Transverse colon (tissue), 4 donors: ENCODE results near the gene DNAJB1. TPM values are rescaled to one million over a fixed set of nuclear protein-coding genes. Genes with fewer than 3 reads are reported as not detected.
"Not testable (repeated sequence)": the region's sequence is repeated elsewhere in the genome, so short reads cannot be mapped to it uniquely, and the experiment has no call there.

Experiments
- DNase-seq: peaks from one replicate; pipeline ENCODE4 v3.0.0-alpha.2; 2019
- H3K27ac ChIP-seq, 4 donors: fragments of 200-600 bp; sonication (generic); 2 replicates each; pipeline ENCODE4 v1.5.1; 2016 to 2018; ENCODE audit warnings: inconsistent platforms in 4 of 4
- H3K27me3 ChIP-seq: fragments of 200-600 bp; sonication (generic); 2 replicates; pipeline ENCODE4 v1.5.1; 2017; ENCODE audit warnings: inconsistent platforms
- H3K36me3 ChIP-seq, 4 donors: fragments of 200-600 bp; sonication (generic); 2 replicates each; pipeline ENCODE4 v1.5.1; 2017 to 2019; ENCODE audit warnings: inconsistent platforms in 4 of 4
- H3K4me1 ChIP-seq, 4 donors: fragments of 200-600 bp; sonication (generic); 2 replicates each; pipeline ENCODE4 v1.5.1; 2017 to 2020; ENCODE audit warnings: inconsistent platforms in 4 of 4
- H3K4me3 ChIP-seq, 4 donors: fragments of 200-600 bp; sonication (generic); 1 replicate in 1 of 4; 2 replicates in 3 of 4; pipeline versions ENCODE4 v1.5.1 to v1.6.1; 2017 to 2019; ENCODE audit warnings: inconsistent platforms in 4 of 4
- H3K9me3 ChIP-seq, 2 donors: fragments of 200-600 bp; sonication (generic); 2 replicates each; pipeline ENCODE4 v1.5.1; 2017 to 2019; ENCODE audit warnings: inconsistent platforms in 2 of 2
- EP300 ChIP-seq: sonication (generic); formaldehyde crosslinking; IDR thresholded peaks from one replicate; pipeline ENCODE4 v1.6.1; 2017; ENCODE audit warnings: antibody characterized with exemption, low read depth
- POLR2A ChIP-seq: fragments of 450-650 bp; IDR thresholded peaks from one replicate; pipeline ENCODE4 v1.6.1; 2016; ENCODE audit warnings: antibody characterized with exemption, mild to moderate bottlenecking, moderate library complexity
- POLR2AphosphoS5 ChIP-seq, 3 donors: sonication (generic); formaldehyde crosslinking; IDR thresholded peaks; one replicate each; pipeline ENCODE4 v1.6.1; 2016; ENCODE audit warnings: antibody characterized with exemption in 3 of 3
- WGBS, 2 donors: methylation state at CpG; one replicate each; pipeline ENCODE4 v1.1.5; 2018; ENCODE audit warnings: low coverage in 1 of 2; 5-methylcytosine and 5-hydroxymethylcytosine counted together
- in situ Hi-C, 4 donors: fragments of 200-750 bp; cut with MboI; loops; one replicate each; pipeline versions ENCODE4 v1.15.0 to v1.15.1; 2017; ENCODE audit warnings: low sequenced_read_pairs in 3 of 4, low pct_ligation_motif_present in 1 of 4, low pct_unique_long_range_greater_than_20kb in 1 of 4
- intact Hi-C: fragments of 100-400 bp; cut with DNase I; formaldehyde crosslinking; loops from one replicate; pipeline ENCODE4 v1.15.1; 2023; ENCODE audit warnings: low total_unique reads
- total RNA-seq, 4 donors: library from RNA; depleted of rRNA; stranded (reverse); fragments of >200 nt; gene quantifications; one replicate each; pipeline ENCODE4 v1.1.0, GENCODE V29; 2016
- TF ChIP-seq, protein P1 (sequence below), 5 experiments: fragments of 200-600 bp in 3 of 5; fragments of 450-650 bp in 2 of 5; sonication (generic) in 3 of 5; IDR thresholded peaks; 1 replicate in 2 of 5; 2 replicates in 3 of 5; pipeline ENCODE4 v1.5.1; 2016 to 2017; ENCODE audit warnings: antibody characterized with exemption in 5 of 5, inconsistent platforms in 3 of 5, mild to moderate bottlenecking in 2 of 5, moderate library complexity in 1 of 5

Gene DNAJB1
- total RNA-seq, 4 donors from 2014 or later, result 20.3 to 111 (median 93.8) TPM

DNA sequence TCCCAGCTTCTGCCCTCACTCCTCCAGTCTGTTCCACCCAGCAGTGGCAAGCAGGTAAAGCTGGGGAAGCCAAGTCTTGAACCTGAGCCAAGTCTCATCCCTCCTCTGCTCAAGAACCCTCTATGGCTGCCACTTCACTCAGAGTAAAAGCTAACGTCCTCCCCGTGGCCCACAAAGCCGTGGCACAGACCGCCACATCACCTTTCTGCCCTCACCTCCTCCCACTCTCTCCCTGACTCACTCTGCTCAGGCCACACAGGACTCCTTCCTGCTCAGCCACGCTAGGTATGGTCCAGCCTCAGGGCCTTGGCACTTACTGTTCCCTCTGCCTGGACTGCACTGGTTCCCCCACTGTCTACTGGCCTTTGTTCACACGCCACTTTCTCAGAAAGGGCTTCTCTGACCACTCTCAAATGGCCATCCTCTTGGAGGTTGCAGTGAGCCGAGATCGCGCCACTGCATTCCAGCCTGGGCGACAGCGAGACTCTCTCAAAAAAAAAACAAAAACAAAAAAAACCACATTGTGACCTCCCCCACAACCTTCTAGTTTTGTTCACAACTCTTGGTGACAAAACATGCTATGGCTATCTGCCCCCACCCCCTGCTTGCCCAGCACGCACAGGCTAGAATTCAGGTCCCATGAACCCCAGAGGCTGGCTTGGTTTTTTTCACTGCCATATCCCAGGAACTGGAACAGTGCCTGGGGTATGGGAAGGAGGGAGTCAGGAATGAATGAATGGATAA, 37.9 kb upstream of the DNAJB1 start:
- Histone ChIP-seq H3K4me1 (peaks cover under 1 to 28% (median 19%) of the 10 kb centered on the region in 4 donors), H3K27me3 (no peaks in the 10 kb centered on the region), H3K36me3 (no peaks in the 10 kb centered on the region), H3K9me3 (no peaks in the 10 kb centered on the region), H3K4me3 (peak overlapping the region in 1 of 4 donors; percentile 33), H3K27ac (peak overlapping the region in 1 of 4 donors; percentile 52)
- intact Hi-C loops (no loop called here), in situ Hi-C loops (loop anchor here in 1 of 4 donors (25.0 kb wide), 1 partner anchor 331 kb away; the partner anchor contains the start of gene OR7A17)
- TF ChIP-seq POLR2AphosphoS5 (IDR thresholded peaks at IDR 0.05) (no peak), EP300 (no peak), POLR2A (no peak)
- TF ChIP-seq, protein P1, sequence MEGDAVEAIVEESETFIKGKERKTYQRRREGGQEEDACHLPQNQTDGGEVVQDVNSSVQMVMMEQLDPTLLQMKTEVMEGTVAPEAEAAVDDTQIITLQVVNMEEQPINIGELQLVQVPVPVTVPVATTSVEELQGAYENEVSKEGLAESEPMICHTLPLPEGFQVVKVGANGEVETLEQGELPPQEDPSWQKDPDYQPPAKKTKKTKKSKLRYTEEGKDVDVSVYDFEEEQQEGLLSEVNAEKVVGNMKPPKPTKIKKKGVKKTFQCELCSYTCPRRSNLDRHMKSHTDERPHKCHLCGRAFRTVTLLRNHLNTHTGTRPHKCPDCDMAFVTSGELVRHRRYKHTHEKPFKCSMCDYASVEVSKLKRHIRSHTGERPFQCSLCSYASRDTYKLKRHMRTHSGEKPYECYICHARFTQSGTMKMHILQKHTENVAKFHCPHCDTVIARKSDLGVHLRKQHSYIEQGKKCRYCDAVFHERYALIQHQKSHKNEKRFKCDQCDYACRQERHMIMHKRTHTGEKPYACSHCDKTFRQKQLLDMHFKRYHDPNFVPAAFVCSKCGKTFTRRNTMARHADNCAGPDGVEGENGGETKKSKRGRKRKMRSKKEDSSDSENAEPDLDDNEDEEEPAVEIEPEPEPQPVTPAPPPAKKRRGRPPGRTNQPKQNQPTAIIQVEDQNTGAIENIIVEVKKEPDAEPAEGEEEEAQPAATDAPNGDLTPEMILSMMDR (IDR thresholded peaks at IDR 0.05), result no peak
- no peak for DNase-seq
- WGBS, 2 donors, result 81 to 83% methylated on average over 9 to 12 of the region's 12 CpGs

DNA sequence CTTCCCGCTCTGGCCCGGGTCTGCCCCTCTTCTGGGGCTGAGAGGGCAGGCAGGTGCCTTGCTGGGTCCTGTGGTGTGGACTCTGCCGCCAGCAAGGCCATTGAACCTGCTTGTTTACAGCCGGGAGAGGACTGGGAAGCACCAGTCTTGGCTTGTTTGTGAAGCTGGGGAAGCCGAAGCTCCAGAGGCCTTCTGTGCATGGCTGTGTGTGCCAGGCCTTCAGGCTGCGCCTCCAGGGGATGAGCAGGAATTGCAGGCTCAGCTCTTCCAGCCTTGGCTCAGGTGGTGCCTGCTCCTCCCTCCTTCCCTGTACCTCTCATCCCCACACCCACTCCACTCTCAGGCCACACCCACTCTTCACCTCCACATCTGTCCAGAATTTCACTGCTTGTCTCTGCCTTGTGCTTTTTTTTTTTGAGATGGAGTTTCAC, 36.2 kb upstream of the DNAJB1 start:
- no peak overlapping the region for H3K4me3 ChIP-seq
- no peak for TF ChIP-seq POLR2A
- TF ChIP-seq, protein P1 (IDR thresholded peaks at IDR 0.05), result peak in 2 of 5 experiments; percentile 25 to 36
- H3K9me3 ChIP-seq, result no peaks in the 10 kb centered on the region
- peaks cover 6 to 45% (median 31%) of the 10 kb centered on the region in 4 donors for H3K4me1 ChIP-seq
- peak; percentile 30 for DNase-seq
- intact Hi-C loops, result no loop called here
- peak overlapping the region in 2 of 4 donors; percentile 1 to 30 for H3K27ac ChIP-seq
- H3K27me3 ChIP-seq, result no peaks in the 10 kb centered on the region
- WGBS, 2 donors, result 67% methylated on average over 5 of the region's 6 CpGs; no CpG with 5 or more reads in 1 of the 2 donors
- H3K36me3 ChIP-seq, result no peaks in the 10 kb centered on the region
- in situ Hi-C loops, result loop anchor here in 1 of 4 donors (25.0 kb wide), 1 partner anchor 333 kb away; the partner anchor contains the start of gene OR7A17

DNA sequence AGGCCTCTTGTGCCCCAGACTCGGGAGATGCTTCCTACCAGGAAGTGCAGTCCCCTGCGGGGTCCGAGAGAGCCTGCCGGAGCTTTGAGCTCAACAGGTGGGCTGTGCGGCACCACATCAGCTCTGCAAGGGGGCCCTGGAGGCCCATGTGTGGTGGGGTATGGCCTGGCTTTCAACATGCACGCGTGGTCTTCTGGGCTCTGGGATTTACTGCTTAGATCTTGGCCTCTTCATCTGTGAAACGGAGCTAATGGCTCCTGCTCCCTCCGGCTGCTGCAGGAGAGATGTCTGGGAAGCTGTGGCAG, 35.7 kb upstream of the DNAJB1 start:
- Histone ChIP-seq H3K27ac (peak overlapping the region in 2 of 4 donors; percentile 1 to 30), H3K9me3 (no peaks in the 10 kb centered on the region), H3K27me3 (no peaks in the 10 kb centered on the region), H3K4me1 (peaks cover 6 to 46% (median 32%) of the 10 kb centered on the region in 4 donors), H3K4me3 (no peak overlapping the region), H3K36me3 (peaks cover 0 to 1% (median 0%) of the 10 kb centered on the region in 4 donors)
- 81% methylated on average over 8 of the region's 9 CpGs; no CpG with 5 or more reads in 1 of the 2 donors for WGBS, 2 donors
- in situ Hi-C loops (loop anchor here in 1 of 4 donors (25.0 kb wide), 1 partner anchor 333 kb away; the partner anchor contains the start of gene OR7A17), intact Hi-C loops (no loop called here)
- TF ChIP-seq EP300 (no peak), POLR2A (no peak), POLR2AphosphoS5 (IDR thresholded peaks at IDR 0.05) (no peak)
- TF ChIP-seq, protein P1 (IDR thresholded peaks at IDR 0.05), result no peak
- no peak for DNase-seq

DNA sequence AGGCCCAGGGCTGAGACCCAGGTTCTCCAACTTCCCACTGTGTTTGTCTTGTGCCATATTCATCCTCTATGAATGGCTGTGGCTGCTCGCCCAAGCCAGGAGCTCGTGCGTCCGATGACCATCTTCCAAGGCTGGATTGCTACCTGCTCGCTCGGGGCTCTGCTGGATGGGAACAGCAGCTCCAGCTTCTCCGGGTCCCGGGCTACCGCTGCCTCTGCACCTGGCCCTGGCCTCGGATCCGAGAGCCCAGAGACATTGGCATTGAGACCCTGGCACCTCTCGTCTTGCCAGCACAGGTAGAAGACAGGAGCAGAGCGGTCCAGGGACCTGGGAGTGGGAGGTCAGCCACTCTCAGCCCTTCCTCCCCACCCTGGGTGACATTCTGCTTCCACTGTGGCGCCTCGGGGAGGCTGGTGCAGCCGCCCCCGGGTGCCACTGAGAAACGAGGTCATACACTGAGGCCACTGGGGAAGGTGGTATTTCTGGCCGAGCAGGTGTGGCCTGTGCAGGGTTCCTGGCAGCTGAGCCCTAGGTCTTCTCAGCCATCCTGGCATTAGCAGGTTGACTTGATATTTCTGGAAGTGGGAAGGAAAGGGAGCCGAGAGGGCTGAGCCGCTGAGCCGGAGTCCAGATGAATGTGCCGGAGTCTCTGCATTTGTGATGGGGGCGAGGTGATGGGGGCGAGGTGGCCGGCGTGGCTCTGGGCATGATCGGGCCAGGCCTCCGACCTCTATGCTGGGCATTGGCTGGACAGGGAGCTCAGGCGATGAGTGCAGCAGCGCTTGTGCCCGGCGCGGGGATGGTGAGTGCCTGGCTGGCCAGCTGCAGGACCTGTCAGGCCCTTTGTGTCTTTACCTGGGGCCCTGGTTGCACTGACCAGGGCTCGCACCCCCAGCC, 35.1 kb upstream of the DNAJB1 start:
- no peak overlapping the region for H3K4me3 ChIP-seq
- WGBS, 2 donors, result 89 to 92% methylated on average over 5 to 35 of the region's 35 CpGs
- no peaks in the 10 kb centered on the region for H3K27me3 ChIP-seq
- TF ChIP-seq POLR2A (no peak), EP300 (no peak), POLR2AphosphoS5 (IDR thresholded peaks at IDR 0.05) (no peak)
- TF ChIP-seq, protein P1 (IDR thresholded peaks at IDR 0.05), result no peak
- H3K4me1 ChIP-seq, result peaks cover 6 to 46% (median 32%) of the 10 kb centered on the region in 4 donors
- no peaks in the 10 kb centered on the region for H3K9me3 ChIP-seq
- H3K36me3 ChIP-seq, result peaks cover 0 to 5% (median 0%) of the 10 kb centered on the region in 4 donors
- no peak for DNase-seq
- intact Hi-C loops, result no loop called here
- H3K27ac ChIP-seq, result no peak overlapping the region
- in situ Hi-C loops, result loop anchor here in 1 of 4 donors (25.0 kb wide), 1 partner anchor 334 kb away; the partner anchor contains the start of gene OR7A17

DNA sequence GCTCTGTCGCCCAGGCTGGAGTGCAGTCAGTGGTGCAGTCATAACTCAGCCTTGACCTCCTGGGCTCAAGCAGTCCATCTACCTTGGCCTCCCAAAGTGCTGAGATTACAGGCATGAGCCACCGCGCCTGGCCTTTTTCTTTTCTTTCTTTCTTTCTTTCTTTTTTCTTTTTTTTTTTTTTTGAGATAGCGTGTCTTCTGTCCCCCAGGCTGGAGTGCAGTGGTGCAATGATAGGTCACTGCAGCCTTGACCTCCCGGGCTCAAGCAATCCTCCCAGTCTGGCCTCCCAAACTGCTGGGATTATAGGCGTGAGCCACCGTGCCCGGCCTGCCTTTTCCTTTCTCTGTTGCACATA, 33.8 kb upstream of the DNAJB1 start:
- peaks cover 6 to 45% (median 30%) of the 10 kb centered on the region in 4 donors for H3K4me1 ChIP-seq
- H3K4me3 ChIP-seq, H3K9me3 ChIP-seq, H3K27me3 ChIP-seq, intact Hi-C loops, H3K27ac ChIP-seq, H3K36me3 ChIP-seq, DNase-seq: not testable (repeated sequence)
- in situ Hi-C loops, result loop anchor here in 1 of 4 donors (25.0 kb wide), 1 partner anchor 335 kb away; the partner anchor contains the start of gene OR7A17
- WGBS, 2 donors, result 90% methylated on average over 2 to 8 of the region's 8 CpGs
